AG09309 (cell line): Measurements from ENCODE around the gene NCMAP.

Experiments used
- DNase-seq: peaks from one replicate; pipeline ENCODE4 v3.0.0-alpha.2; 2010; ENCODE audit warnings: low read depth
- H3K4me3 ChIP-seq: 2 replicates; pipeline ENCODE4 v1.5.1; 2011; ENCODE audit warnings: mild to moderate bottlenecking, low read depth, low read length, moderate library complexity; ENCODE audit not compliant: control insufficient read depth
- TF ChIP-seq, protein P1 (sequence below): IDR thresholded peaks from 2 replicates; pipeline ENCODE4 v1.5.1; 2011; ENCODE audit warnings: mild to moderate bottlenecking, low read depth, low read length, inconsistent platforms; ENCODE audit not compliant: insufficient read depth, control insufficient read depth; ENCODE audit errors: missing control alignments

The NCMAP gene

DNA sequence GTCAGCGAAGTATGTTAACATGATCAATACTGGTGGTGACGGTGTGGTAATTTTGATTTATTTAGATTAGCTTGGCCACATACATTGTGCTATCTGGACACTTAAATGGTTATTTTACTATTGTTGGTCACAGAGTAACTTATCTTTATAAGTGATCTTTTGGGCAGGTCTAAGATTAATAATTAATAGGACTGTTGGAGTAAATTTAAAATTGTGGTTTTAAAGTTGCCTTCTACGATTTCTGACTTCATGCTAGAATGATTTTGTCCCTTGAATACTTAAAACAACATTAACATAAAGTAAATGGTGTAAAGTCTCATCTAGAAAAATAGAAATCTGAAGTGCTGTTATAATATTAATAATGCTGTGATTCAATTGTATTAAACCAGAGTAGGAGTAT is 101.9 kb downstream of the NCMAP start:
- TF ChIP-seq, protein P1, sequence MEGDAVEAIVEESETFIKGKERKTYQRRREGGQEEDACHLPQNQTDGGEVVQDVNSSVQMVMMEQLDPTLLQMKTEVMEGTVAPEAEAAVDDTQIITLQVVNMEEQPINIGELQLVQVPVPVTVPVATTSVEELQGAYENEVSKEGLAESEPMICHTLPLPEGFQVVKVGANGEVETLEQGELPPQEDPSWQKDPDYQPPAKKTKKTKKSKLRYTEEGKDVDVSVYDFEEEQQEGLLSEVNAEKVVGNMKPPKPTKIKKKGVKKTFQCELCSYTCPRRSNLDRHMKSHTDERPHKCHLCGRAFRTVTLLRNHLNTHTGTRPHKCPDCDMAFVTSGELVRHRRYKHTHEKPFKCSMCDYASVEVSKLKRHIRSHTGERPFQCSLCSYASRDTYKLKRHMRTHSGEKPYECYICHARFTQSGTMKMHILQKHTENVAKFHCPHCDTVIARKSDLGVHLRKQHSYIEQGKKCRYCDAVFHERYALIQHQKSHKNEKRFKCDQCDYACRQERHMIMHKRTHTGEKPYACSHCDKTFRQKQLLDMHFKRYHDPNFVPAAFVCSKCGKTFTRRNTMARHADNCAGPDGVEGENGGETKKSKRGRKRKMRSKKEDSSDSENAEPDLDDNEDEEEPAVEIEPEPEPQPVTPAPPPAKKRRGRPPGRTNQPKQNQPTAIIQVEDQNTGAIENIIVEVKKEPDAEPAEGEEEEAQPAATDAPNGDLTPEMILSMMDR, result no peak
- H3K4me3 ChIP-seq, result no peak overlapping the region
- no peak for DNase-seq
